ENCODE results near the gene PALB2.

- TF ChIP-seq CTCF (IDR thresholded peaks at IDR 0.05) = no peak
- TF ChIP-seq POLR2A (IDR thresholded peaks at IDR 0.05) = no peak
Observed at GRCh38 chr16:23597003-23597756, 43.9 kb downstream of the PALB2 start.
